DMS53 treated with DMSO at 0.1 percent for 48 hours (cell line): ENCODE measurements around the gene SPATA12.

Source experiments
- DNase-seq: peaks from one replicate; lab custom pipeline; 2025; ENCODE audit not compliant: unreplicated experiment; lab: John Stamatoyannopoulos, UW

The SPATA12 gene

DNA sequence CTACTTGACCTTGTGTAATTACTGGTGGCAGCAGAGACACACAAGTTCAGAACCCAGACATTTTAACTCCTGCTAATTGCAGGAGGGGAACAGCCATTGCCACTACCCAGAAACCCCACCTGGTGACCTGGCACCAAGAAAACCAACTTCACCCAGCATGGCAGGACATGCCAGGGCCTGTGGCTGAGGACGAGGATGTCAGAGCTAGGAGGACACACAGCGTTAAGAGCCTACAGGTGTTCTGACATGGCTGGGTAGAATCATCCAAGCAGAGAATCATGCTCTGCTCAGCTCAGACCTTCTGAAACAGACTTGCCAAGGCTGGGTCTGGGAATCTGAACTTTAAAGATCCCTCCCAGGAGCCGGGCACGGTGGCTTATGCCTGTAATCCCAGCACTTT, 11.7 kb upstream of the SPATA12 start:
- DNase-seq = no peak

DNA sequence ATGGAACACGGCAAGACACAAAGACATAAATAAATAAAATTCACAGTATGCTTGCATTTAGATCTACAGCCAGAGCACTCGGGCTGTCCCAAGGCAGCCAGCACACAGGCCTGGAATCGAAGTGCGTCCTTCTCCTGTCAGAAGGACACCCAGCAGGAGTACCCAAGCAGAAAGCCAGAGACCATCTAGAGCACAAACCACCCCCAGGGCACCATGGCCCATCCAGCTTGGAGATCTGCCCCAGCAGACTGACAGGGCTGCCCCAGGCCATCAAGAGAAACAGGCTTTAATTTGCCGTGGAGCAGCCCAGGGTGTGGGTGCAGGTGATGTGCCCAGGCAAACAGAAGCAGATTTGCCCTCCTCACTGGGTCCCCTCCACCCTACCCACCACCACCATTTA, 7.8 kb upstream of the SPATA12 start:
- no peak for DNase-seq

DNA sequence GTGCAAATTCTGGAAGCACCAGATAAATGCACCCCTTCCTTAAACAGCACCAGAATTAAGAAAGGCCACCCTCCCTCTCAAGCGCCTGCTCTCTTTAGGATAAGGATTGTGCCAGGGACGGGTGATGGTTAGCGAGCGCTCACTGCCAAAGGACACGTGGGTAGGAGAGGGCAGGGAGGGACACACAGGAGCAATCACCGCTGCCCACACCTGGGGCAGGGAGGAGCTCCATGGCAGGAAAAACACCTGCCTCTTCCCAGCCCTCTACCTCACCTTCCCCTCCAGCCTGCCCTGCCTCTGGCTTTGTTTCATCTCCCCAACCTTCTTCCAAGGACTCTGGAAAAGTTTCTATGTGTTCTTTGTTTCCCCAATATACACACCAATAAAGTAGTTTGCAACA, 7.3 kb upstream of the SPATA12 start:
- no peak for DNase-seq

DNA sequence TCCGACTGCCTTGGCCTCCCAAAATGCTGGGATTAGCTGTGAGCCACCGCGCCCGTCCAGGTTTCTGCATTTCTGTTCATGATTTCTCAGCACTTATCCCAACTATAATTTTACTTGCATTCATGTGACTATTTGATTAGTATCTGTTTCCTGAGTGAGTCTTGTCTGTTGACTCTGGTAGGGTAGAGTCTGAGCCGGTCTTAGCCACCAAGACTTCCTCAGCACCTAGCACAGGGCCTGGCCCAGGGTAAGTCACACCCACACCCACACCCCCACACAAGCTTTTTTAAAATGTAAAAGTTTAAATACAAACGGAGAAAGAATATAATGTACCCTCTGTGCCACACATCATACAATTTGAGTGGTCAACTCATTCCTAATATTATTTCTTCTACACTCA, 3.1 kb upstream of the SPATA12 start:
- DNase-seq = no peak

DNA sequence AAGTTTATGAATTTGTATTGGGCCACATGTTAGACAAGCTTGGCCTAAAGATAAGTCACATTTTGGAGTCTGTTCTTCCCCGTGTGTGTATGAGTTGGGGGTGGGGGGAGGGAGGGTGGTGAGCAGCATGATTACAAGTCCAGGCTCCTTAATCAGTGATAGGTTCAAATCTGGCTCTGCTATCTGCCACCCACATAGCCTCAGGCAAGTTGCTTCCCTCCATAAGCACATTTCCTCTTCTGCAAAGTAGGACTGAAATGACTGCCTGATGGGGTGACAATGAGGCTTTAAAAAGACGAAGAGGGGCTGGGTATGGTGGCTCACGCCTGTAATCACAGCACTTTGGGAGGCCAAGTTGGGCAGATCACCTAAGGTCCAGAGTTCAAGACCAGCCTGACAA, 1.1 kb upstream of the SPATA12 start:
- DNase-seq = no peak

DNA sequence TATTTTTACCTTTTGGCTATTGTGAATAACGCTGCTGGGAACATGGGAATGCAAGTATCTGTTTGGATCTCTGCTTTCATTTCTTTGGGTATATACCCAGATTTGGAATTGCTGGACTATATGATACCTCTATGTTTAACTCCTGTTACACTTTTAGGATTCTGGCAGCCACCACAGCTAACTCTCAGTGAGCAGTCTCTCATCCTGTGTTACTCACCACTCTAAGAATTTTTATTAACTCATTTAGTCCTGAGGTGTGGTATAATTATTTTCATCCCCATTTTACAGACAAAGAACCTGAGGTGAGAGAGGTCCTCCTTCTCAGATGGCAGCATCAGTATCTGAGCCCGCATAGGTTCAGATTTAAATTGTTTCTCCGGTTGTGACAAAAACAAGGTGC, 1.1 kb downstream of the SPATA12 start:
- DNase-seq = no peak

DNA sequence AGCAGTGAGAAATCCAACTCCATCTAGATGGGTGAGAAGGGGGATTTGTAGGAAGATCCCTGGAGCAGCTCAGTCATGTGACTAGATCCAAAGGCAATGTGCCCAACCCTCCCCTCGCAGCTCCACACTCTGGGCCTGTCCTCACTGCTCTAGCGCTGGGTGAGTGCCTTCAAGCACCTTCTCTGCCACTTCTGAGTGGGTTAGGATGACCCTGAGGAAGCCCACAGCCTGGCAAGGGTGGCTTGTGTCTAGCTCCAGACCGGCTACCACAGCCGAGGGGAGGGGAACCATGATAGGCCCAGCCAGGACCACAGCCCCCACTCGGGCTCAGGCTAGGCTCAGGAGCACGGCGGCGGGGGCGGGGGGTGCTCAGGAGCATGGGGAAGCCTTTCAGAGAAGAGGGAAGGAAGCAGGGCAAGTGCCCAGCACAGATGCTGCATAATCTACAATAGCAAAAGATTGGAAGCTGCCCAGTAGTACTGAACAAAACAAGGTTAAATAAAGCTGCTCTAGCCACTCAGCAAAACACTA, 1.7 kb downstream of the SPATA12 start:
- no peak for DNase-seq

DNA sequence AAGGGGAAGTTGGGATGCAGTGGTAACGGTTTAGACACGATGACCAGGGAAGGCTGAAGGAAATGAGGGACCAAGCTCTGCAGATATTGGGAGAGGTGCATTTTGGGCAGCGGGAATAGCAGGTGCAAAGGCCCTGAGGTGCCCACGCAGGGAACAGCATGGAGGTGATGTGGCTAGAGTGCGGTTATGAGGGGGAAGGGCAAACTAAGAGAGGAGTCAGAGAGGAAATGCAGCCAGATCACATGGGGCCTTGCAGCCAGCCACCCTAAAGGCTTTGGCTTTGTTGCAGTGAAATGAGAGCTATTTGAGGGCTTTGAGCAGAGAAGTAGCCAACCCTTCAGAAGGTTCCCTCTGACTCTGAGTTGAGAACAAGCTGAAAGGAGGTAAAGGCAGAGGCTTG, 2.6 kb downstream of the SPATA12 start:
- DNase-seq = no peak

DNA sequence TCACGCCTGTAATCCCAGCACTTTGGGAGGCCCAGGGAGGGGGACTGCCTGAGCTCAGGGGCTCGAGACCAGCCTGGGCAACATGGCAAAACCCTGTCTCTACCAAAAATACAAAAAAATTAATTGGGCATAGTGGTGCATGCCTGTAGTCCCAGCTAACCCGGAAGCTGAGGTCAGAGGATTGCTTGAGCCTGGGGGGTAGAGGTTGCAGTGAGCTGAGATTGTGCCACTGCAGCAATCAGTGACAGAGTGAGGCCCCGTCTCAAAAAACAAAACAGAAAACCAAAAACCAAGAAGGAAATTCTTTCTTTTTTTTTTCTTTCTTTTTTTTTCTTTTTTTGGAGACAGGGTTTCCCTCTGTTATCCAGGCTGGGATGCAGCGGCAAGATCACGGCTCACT, 3.5 kb downstream of the SPATA12 start:
- no peak for DNase-seq

DNA sequence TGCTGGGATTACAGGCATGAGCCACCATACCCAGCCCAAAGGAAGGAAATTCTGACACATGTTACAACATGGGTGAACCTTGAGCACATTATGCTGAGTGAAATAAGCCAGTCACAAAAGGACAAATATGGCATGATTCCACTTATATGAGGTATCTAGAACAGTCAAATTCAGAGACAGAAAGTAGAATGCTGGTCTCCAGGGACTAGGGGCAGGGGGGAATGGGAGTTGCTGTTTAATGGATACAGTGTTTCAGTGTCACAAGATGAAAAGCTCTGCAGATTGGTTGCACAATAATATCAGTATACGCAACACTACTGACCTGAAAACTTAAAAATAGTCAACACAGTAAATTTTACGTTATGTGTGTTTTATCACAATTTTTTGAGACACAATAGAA, 4.1 kb downstream of the SPATA12 start:
- no peak for DNase-seq

DNA sequence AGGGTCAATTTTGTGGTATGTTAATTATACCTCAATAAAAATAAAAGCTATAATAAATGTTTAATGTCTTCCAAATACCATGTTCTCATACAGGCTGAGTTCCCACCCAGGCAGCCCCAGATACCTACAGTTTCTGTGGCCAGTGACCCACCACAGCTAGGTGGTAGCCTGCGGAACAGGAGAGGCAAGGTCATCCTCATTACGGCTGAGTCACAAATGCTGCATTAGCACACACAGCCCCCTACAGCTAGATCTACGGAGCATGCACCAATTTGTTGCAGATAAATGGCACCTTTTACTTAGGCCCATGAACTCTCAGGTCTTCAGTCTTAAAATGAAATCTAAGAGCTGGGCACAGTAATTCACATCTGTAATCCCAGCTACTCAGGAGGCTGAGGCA, 5.1 kb downstream of the SPATA12 start:
- no peak for DNase-seq

DNA sequence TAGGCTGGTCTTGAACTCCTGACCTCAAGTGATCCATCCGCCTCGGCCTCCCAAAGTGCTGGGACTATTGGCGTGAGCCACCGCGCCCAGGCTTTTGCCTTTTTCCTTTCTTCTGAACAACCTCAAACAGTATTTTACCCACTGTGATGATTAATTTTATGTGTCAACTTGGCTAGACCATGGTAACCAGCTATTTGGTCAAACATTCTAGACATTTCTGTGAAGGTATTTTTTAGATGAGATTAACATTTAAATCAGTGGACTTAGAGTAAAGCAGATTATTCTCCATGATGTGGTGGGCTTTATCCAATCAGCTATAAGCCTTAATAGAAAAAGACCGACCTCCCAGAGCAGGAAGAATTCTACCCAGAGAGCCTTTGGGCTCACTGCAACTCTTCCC, 6.0 kb downstream of the SPATA12 start:
- no peak for DNase-seq

DNA sequence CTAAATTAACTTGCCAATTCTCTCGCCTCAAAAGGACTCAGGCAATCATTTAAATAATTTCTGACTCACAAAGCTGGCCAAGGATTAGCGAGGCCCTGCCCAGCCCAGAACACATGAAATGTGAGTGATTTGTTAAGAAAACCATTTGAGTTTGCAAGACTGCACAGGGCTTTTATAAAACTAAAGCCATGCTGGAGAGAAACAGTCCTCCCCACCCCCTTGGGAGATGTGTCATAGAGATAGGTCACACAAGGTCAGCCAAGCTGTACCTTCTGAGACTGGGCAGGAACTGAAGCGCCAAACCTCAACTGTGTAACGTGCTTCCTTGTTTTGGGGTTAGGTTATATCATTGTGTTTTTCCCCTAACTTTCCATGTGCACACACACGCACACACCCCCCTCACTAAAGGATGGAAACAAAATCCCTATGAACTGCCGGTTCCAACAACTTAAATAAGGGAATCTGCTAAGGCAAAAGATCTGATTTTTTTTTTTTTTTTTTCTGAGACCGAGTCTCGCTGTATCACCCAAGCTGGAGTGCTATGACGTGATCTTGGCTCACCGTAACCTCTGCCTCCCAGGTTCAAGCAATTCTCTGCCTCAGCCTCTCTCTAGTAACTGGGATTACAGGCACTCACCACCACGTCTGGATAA, 8.1 kb downstream of the SPATA12 start:
- no peak for DNase-seq

DNA sequence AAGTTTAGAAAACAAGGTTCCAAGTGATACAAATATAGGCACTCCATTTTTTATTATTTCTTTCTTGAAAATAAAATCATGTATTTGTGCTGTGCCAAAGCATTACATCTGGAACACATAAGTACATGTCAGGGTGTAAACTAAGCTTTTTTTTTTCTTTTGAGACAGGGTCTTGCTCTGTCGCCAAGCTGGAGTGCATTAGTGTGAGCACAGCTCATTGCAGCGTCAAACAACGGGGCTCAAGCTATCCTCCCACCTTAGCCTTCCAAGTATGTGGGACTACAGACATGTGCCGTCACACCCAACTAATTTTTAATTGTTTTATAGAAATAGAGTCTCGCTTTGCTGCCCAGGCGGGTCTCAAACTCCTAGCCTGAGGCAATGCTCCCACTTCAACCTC, 9.0 kb downstream of the SPATA12 start:
- DNase-seq = no peak

DNA sequence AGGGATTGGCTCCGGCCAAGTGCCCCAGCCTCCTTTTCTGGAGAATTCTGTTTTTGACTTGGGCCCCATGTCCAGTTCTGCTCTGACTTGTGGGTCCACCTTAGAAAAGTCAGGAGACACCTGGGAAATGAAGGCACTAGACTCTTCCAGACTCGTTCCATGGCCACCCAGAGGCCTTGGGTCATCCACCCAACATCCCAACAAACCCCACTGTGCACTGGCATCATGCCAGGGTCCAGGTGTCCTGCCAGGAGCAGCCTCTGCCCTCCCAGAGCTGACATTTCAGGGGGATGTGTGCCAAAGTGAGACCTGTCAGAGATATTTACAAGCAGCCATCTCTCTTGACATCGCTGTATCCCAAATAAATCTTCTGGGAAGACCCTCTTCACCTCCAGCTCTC, 13.2 kb downstream of the SPATA12 start:
- no peak for DNase-seq

DNA sequence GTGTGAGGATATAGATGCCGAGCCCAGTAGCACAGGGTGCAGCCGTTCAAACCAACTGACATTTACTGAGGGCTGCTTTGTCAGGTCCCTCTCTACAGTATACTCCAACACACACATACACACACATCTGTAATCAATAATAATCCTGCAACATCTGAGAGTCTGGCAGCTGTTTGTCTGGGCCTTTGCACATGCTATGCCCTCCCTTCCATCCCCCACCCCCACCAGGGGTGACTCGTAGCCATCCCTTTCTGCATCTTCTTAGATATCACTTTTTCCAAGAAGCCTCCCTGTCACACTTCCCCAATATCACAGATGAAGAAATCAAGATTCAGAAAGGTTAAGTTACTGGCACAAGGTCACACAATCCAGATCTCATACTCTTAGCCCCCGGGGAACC, 13.7 kb downstream of the SPATA12 start:
- DNase-seq = no peak

DNA sequence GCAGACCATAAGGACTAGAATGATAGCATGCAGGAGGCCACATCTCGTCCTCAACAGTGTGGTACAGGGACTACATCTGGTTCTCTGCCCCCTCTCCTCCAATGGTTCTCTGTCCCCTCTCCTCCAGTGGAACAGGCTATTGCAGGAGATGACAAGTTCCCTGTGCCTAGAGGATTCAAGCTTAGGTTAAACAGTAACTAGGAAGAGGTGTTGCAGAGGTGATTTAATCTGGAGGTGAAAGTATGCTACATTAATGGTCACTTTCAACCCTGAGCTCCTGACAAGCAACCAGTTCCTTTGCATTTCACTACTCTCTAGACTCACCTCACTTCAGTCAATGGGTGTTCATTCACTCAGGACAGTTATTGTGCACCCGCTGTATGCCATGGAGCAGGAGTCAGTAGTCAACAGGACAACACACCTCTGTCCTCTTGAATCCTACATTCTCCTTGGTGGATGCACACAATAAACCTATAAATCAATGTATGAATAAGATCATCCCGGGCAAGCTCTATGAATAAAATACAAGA, 16.0 kb downstream of the SPATA12 start:
- DNase-seq = no peak

DNA sequence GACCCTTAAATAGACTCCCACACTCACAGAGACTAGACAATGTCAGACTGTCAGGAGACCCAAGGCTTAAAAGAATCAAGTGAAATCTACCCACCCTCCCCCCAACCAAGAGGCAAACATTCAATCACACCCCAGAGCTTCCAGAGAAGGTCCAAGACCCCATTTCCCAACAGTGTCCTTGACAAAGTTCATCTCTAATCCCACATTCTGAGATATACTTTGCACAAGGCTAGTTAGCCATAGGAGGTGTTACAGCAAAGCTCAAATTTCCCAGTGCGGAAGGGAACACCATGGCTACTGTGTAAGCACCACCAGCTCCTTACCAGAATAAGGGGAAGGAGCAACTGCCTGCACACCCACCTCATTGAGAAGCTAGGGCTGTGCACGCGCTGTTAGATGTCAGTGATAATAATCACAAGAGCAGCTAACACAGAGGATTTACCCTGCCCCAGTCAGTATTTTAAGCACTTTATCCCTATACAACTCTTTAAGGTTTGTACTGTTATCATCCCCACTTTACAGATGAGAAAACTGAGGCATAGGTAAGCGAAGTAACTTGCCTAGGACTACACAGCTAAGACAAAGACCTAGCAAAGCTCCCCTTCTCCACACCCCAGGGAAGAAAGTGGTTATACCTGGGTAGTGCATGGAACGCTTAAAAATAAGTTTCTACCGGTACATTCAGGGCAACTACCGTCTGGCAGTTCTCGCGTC, 17.3 kb downstream of the SPATA12 start:
- no peak for DNase-seq

DNA sequence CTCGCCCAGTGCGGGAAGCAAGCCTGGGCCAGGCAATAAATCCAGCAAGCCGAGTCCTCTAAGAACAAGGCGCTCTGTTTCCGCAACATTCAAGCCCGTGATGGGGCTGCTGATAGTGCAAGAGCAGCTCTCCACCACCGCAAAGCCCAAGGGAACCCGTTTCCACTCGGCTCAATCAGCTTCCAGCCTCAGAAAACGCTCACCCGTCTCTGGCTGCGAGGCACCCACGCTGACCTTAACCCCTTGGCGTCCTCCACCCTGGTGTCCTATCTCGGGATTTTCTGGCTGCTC, 17.8 kb downstream of the SPATA12 start:
- DNase-seq = no peak

DNA sequence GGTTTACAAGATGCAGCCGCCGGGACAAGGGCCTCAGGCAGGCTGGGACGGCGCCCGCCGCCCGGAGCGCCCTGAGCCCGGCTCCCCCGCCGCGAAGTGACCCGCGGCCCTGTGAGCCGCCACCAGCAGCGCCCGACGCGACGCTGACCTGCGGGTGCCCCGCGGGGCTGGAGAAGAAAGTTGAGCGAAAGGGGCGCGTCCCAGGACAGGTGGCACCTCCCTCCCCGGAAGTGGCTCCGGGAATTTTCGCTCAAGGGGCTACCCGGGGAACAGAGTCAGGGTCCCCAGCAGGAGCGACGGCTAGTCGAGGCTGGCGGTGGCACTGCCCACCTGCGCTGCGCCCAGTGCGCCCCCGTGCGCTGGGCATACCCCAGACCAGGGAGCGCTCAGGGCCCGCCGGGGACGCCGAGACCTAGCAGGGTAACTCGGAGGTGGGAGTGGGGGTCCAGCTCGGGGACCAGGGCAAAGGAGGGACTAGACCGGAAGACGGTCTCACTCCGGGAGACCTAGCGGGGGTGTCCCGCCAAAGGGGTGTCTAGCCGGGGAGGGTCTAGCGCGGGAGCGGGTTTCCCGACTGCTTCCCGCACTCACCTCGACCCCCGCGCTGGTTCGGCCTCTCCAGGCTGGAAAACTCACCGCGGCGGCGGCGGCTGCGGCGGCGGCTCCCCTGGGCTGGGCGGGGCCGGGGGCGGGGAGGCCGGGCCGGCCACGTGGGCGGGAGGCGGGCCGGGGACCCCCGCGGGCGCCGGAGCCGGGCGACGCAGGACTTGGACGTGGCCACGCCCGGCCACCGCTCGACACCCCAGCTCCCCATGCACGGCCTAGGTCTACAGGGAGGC, 18.4 kb downstream of the SPATA12 start:
- DNase-seq = no peak

DNA sequence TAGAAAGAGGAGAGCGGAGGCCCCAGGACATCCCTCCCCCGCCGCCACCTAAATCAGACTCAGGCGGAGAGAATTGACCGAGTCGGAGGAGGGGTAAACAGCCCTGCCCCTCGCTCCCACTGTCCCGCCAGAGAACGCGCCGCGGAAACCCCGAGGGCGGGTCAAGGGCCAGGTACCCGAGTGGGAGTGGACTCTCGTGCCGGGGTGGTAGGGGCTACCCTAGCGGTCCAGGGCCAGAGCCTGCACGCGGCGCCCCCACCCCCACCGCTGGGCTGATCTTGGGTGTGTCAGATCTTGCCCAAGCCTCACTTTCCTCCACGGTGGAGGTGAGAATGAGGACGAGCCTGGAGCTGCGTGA, 19.0 kb downstream of the SPATA12 start:
- DNase-seq = no peak

DNA sequence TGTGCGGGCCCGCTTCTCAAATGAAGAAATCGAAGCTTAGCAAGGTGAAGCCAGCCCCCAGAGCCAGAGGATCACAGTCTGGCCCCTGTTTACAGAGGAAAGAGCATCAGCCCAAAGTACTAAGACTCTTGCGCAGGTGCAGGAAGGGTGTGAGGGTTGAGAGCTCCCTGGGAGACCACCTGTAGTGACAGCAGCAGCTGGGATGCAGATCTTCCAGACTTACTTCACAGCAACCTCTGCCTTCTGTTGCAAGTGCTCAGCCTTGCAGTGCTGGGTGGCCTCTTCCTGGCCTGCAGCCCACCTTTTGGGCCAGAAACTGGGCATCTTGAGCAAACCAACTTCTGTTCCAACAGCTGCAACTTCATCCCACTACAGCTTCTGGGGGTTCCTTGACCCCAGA, 19.7 kb downstream of the SPATA12 start:
- DNase-seq = no peak
